Subcutaneous adipose tissue (tissue), 4 donors: ENCODE measurements around the gene PRKAG2. TPM values are rescaled to one million over a fixed set of nuclear protein-coding genes. Genes with fewer than 3 reads are reported as not detected.

Source experiments
- CTCF ChIP-seq: fragments of 450-650 bp; IDR thresholded peaks from one replicate; pipeline ENCODE4 v1.5.1; 2016; ENCODE audit warnings: low read depth, mild to moderate bottlenecking, control low read depth, antibody characterized with exemption, moderate library complexity
- total RNA-seq, 4 donors: library from RNA; depleted of rRNA; stranded (reverse); fragments of >200 nt; gene quantifications; one replicate each; pipeline ENCODE4 v1.1.0, GENCODE V29; 2016

Gene PRKAG2
- total RNA-seq, 4 donors from 2014 or later = 47.1 to 77.6 (median 67.6) TPM

DNA sequence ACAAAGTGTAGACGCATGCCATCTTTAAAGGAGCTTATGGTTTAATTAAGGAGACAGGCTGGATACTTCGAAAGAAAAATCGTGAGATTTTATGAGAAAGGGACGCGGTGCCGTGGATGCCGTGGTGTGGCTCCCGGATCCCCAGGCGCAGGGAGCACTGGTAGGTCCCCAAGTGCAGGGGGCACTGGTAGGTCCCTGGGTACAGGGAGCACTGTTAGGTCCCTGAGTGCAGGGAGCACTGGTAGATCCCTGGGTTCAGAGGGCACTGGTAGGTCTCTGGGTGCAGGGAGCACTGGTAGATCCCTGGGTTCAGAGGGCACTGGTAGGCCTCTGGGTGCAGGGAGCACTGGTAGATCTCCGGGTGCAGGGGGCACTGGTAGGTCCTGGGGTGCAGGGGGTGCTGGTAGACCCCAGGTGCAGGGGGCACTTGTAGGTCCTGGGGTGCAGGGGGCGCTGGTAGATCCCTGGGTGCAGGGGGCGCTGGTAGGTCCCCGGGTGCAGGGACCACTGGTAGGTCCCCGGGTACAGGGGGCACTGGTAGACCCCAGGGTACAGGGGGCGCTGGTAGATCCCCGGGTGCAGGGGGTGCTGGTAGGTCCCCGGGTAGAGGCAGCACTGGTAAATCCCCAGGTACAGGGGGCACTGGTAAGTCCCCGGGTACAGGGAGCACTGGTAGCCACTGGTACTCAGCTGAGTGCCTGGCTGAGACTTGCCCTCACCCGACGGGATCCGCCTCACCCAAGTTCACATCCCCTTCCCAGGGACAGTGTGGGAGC, 14.1 kb downstream of the PRKAG2 start:
- TF ChIP-seq CTCF = no peak

DNA sequence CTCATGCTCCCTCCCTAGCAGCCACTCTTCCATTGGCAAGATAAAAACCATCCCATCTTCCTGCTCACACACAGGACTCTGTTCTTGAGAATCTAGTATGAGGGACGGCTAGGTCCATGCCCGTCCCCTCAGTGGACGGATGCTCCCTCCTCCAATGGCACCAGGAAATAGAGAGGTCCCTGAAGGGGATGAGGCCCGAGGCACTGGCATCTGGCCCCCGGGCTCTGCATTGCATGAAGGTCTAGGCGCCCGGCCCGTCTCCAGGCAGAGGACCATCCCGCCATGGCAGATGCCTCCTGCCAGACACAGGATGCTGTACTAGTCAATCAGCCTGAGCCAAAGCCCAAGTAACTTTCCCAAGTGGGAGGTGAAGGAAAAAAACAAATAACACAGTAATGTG, 15.0 kb downstream of the PRKAG2 start:
- no peak for TF ChIP-seq CTCF

DNA sequence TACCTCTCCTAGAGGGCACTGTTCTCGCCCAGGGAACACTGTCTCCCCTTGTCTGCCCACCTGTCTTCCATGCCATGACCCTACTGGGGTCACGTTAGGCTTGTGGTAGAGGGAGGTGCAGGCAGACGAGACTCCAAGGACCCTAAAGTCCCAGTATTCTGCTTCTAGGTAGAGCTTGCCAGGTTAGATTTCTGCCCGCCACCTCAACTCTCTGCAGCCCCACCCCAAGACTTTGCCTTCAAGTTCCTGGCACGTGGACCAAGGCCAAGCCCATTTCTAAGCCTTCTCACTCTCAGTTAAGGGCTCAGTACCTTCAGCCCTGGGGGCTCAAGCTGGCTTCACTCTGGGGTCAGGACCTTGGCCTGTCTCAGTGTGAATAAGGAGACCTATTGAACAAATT, 16.1 kb downstream of the PRKAG2 start:
- no peak for TF ChIP-seq CTCF

DNA sequence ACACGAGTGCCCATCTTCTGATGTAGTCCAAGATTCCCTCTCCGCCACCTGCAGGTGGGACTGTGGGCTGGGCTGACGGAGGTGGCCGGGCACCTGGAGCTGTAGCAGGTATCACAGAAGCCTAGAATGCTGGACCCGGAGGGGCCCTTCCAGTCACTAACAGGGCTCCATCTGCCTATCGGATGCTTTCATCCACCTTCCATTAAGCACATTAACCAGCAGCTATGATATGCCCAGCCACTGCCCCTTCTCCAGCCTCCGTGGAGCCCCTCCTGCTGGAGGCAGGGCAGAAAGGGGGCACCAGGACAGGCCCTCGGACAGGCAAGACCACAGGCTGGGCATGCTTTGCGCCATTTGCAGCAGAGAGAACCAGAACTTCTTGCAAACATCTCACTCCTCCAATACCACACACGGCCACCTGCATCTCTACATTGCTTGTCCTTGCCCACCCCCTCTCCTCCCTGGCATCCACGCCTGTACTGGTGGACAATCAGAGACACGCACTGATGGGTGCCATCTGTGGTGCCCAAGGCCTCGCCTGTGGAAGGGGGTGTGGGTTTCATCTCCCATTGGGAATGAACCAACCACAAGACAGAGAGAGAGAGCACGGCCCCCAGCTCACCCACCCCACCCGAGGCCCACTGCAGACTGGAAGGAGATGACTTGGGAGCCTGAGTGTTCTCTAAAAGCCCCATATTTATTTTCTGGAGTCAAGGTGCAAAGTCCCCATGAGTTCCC, 16.8 kb downstream of the PRKAG2 start:
- TF ChIP-seq CTCF = no peak

DNA sequence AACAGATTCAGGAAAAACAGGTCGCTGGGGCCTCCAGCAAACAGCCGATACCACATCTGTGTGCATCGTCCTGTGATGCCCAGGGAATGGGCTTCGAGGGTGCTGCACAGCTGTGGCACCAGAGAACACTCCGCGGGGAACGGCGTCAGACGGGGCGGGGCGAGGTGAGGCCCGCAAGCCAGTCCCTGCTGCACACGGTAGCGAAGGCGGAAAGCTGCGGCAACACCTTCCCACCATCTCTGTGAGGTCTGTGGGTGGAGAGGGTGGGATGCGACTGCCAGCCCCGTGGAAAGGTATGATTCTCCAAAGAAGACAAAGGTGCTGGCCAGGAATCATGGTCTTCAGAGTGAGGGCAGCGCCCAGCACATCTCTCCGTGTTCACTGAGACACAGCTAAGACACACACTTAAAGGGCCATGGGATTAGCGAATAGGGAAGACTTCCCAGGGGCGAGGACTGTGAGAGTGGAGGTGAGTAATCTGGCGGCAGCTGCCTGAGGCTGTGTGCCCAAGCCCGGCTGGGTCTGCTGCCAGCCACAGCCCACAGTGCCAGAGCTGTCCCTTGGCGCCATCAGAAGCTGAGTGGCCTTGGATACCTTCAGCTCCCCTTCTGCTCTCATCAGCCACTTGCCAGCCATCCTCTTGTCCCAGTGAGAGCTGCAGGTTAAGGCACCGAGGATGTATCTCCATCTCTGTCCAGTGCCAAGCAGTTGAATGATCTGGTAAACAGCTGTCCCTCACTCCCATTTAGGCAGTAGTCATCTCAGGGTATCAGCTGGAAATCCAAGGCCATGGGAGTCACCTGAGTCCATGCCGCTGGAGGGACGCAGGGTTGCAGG, 17.6 kb downstream of the PRKAG2 start:
- no peak for TF ChIP-seq CTCF

- TF ChIP-seq CTCF = no peak
Observed at GRCh38 chr7:151858456-151858855, 18.5 kb downstream of the PRKAG2 start.

- TF ChIP-seq CTCF = no peak
Observed at GRCh38 chr7:151857866-151858450, 19.0 kb downstream of the PRKAG2 start.
